ENCODE data around the gene ACOD1.

The ACOD1 gene

GRCh38 chr13:76921516-76921915 is 26.8 kb upstream of the ACOD1 start:
- in situ Hi-C loops (cut with HindIII; ENCODE audit: low sequenced_read_pairs): loop anchor here (25.0 kb wide), 1 partner anchor 1059 kb away; no protein-coding TSS in a partner anchor
- no peak for TF ChIP-seq CTCF (IDR thresholded peaks at IDR 0.05; ENCODE audit: low read depth, low read length, missing control alignments)
- no peak overlapping the region for H3K4me3 ChIP-seq (ENCODE audit: low read depth, low read length)
- peak; percentile 5 for DNase-seq (ENCODE audit: low read depth)

GRCh38 chr13:76925115-76925514 is 23.2 kb upstream of the ACOD1 start:
- in situ Hi-C loops (cut with HindIII; ENCODE audit: low sequenced_read_pairs): no loop called here
- no peak for TF ChIP-seq CTCF (IDR thresholded peaks at IDR 0.05; ENCODE audit: low read depth, low read length, missing control alignments)
- no peak for DNase-seq (ENCODE audit: low read depth)
- no peak overlapping the region for H3K4me3 ChIP-seq (ENCODE audit: low read depth, low read length)

GRCh38 chr13:76927955-76928354 is 20.4 kb upstream of the ACOD1 start:
- in situ Hi-C loops (cut with HindIII; ENCODE audit: low sequenced_read_pairs): no loop called here
- no peak for DNase-seq (ENCODE audit: low read depth)
- TF ChIP-seq CTCF (IDR thresholded peaks at IDR 0.05; ENCODE audit: low read depth, low read length, missing control alignments): no peak

GRCh38 chr13:76928456-76928855 is 19.9 kb upstream of the ACOD1 start:
- no peak for DNase-seq (ENCODE audit: low read depth)
- TF ChIP-seq CTCF (IDR thresholded peaks at IDR 0.05; ENCODE audit: low read depth, low read length, missing control alignments): no peak
- in situ Hi-C loops (cut with HindIII; ENCODE audit: low sequenced_read_pairs): no loop called here
- H3K4me3 ChIP-seq (ENCODE audit: low read depth, low read length): no peak overlapping the region

More at GRCh38 chr13:76927955-76928354, 20.4 kb upstream of the ACOD1 start:
- H3K4me3 ChIP-seq (ENCODE audit: low read depth, low read length): no peak overlapping the region

- H3K4me3 ChIP-seq (ENCODE audit: low read depth, low read length): no peak overlapping the region
- in situ Hi-C loops (cut with HindIII; ENCODE audit: low sequenced_read_pairs): no loop called here
- DNase-seq (ENCODE audit: low read depth): no peak
- no peak for TF ChIP-seq CTCF (IDR thresholded peaks at IDR 0.05; ENCODE audit: low read depth, low read length, missing control alignments)
These were observed 19.0 kb upstream of the ACOD1 start for GRCh38 chr13:76929320-76929719.

GRCh38 chr13:76929851-76930374 is 18.4 kb upstream of the ACOD1 start:
- in situ Hi-C loops (cut with HindIII; ENCODE audit: low sequenced_read_pairs): no loop called here
- DNase-seq (ENCODE audit: low read depth): no peak
- TF ChIP-seq CTCF (IDR thresholded peaks at IDR 0.05; ENCODE audit: low read depth, low read length, missing control alignments): no peak

More at GRCh38 chr13:76929851-76930374, 18.4 kb upstream of the ACOD1 start:
- H3K4me3 ChIP-seq (ENCODE audit: low read depth, low read length): no peak overlapping the region
